GM03348 (cell line): Measurements from ENCODE around the gene TBC1D4.
A peak's percentile ranks its signal among the peaks of the same experiment; 100 is the strongest.

Source experiments
- DNase-seq: peaks from one replicate; pipeline ENCODE4 v3.0.0; 2012; ENCODE audit warnings: low spot score

TBC1D4 gene

GRCh38 chr13:75485286-75486062, 3.5 kb upstream of the TBC1D4 start:
- DNase-seq = no peak

- no peak for DNase-seq
Measured at GRCh38 chr13:75482820-75483079, 781 bp upstream of the TBC1D4 start.

DNA sequence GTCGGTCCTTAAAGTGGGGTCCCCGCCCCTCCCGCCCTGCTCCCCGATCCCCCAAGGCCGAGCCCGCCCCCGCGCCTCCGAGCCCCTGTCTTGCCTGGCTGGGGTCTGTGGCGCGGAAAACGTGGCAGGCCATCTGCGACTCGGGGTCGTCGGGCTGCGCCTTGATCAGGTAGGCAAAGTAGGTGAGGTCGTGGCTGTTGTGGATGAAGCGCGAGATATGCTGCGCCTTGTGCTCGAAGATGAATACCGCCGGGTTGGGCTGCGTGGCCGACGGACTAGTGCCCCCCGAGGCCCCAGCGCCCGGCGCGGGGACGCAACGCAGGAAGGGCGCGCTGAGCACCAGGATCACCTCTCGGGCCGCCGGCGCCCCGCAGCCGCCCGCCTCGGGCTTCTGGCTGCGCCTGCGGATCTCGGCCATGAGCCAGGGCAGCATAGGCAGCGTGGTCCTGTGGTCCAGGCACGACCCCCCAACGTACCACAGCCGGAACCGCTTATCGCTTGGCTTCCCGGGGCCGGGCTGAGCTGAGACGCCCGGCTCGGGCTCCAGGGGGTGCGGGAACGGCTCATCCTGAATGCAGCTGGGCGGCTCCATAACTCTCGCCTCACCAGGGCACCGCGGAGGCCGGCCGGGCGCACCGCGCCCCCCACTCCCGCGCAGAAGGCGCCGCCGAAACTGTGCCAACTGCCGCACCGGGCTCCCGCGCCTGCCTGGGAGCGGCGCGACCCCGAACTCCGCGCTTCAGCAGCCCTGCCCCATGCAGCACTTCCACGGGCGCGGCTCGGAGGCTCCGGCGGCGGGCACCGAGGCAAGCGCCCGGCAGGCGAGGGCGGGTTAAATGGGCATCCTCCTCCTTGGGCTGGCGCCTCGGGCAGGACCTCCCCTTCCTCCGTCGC, 546 bp downstream of the TBC1D4 start:
- peak; percentile 62 for DNase-seq

DNA sequence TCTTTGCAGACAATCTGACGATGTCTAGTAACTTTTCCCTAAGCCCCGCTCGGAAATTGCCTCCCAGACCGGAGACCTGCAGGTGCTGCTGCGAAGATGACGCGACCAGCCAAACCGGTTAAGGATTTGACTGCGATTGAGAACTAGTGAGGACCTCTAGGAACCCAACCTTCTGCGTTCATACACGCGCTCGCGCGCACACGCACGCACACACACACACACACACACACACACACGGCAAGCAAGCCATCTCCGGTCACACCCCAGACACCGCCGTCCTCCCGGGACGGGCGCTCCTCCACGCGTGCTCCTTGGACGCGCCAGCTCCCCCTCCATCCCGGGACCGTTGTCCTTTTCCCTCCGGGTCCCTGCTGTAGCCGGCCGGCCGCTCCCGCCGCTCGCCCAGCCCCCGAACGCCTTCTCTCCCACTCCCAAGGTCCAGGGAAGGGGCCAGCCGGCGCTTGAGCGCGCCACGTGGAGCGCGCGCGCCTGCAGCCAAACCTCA, 1.2 kb downstream of the TBC1D4 start:
- peak; percentile 37 for DNase-seq

DNA sequence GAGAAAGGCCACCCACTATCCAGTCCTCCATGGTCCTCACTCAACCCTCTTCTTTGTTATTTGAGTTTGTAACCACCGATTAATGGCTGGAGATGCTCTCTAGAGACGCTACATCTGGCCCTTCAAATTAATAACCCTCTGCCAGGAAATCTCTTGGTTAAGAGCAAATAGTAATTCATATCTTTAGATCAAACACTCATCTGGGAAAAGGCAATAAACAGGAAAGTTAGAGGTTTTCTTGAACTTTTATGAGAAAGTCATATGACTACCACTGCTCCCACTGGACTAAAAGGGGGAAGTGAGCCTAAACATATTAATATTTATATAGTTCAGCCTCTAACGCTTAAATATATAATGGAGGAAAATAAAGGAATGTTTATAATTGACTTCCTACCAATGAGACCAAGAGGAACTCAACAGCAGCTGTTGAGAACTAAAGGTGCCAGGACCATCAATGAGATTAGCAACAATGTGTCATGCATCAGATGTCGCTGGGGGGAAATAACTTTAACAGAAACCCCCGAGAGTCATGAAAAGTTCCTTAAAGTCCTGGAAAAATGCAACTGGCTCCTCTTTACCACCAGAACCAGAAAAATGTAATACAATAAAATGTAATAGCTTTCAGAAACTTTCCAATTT, 2.7 kb downstream of the TBC1D4 start:
- no peak for DNase-seq

DNA sequence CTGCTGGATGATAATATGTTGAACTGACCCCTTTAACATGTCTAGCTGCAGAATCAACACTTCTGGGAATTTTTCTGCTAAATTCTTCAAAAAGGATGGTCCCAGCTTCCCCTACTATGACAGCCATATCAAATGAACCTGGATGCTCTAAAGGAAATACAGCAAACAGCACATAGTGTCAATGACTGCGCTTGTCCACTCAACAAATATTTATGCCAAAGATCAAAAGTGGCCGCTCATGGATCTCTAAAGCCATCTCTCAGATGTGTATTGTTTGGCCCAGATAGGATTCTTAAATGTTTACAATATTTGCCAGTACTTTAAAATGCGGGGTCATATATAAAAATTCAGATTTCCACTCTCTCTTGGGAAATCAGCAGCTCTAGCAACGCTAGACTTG, 3.3 kb downstream of the TBC1D4 start:
- no peak for DNase-seq

DNA sequence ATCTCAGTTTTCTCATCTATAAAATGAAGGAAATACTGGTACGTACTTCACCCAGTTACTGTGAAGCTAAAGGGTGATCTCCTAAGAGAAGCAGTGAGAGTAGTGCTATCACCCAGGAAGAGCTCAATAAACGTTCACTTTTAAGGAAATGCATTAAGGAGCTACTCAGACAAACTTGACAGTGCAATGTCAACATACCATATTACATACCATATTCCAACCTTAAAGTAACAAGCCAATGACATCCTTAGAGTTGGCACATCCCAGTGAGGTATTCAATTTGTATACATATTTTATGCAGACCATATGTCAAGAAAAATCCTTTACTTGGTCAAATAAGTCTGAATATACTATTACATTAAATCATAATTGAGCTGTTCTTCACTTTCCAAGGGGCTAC, 7.0 kb downstream of the TBC1D4 start:
- no peak for DNase-seq

DNA sequence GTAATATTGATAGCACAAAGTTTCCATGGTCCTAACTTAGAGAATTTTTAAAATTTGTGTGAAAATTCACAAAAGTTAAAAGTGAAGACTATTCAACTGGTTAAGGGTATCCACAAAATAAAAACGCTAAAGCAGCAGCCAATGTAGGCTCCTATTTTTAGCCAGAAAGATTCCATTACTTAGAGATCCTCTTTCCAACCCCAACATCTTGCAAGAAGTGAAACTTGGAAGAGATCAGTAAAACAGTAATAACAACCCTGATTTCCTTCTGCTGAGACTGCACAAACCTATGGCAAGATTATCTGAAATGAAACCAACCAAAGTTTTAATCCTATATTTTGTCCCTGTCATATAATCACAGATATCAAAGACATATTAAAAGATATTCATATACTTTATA, 8.5 kb downstream of the TBC1D4 start:
- DNase-seq = no peak

- no peak for DNase-seq
Measured at GRCh38 chr13:75470676-75471075, 11.3 kb downstream of the TBC1D4 start.

- no peak for DNase-seq
Measured at GRCh38 chr13:75469047-75469446, 12.9 kb downstream of the TBC1D4 start.

GRCh38 chr13:75468602-75469001, 13.4 kb downstream of the TBC1D4 start:
- DNase-seq = no peak

DNA sequence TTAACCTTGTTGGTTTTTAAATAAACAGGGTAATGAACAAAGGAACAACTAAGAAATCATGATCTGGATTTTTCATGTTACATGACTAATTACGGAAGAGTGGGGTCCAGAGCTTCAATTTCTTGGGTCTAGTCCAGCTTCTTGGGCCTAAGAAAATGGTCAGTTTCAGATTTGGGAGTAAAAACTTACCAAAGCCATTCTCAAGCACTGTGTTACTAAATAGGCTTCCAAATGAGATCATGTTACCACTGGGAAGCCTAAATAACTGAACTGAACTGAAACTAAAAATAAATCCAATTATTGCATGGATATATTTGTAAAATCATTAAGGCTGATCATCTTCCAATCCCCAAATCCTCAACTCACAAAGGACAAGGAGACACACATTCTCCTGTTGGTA, 13.9 kb downstream of the TBC1D4 start:
- peak; percentile 25 for DNase-seq

DNA sequence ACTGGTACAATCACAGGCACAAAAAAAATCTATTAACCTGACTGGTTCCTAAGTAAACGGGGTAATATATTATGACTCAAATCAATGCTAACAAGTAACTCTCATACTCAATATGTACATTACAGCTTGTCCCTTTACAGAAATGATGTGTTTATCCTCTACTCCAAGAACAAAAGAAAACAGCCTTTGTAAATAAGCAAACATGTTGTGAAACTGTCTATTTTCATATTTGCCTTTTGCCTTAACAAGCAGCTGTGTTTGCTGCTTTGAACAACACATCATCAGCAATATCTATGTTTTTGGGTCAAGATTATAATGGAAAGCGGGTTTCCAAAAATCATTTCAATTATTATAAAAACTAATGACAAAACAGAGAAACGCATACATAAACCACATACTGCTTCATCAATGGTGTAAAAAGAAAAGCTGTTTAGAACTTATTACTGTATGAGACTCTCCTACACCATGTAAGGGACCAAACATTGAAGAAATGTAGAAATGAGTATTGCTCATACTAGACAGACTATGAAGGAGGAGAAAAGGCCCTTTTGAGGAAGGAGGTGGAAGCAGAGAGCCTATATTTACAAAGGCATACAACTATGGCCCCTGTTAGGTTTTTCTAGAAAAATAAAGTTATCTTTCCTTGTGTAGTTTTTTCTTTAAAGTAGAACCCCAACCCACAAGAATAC, 14.8 kb downstream of the TBC1D4 start:
- no peak for DNase-seq

- no peak for DNase-seq
Measured at GRCh38 chr13:75465236-75465635, 16.7 kb downstream of the TBC1D4 start.

DNA sequence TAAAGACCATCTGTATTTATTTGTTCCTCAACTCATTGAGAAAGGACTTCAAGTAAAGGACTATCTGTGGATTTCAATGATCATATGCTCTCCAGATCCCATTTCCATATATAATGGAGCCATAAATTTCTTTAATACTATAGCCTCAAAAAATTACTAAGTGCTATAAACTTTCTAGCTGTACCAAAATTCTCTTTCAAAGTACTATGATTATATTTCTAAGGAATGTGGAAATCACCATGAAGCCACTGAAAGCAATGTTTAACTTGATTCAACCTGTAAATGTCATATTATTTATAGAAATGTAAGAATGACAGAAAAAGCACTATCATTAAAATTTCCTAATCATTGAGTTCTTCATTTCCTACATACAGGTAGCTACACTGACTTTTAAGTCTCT, 20.7 kb downstream of the TBC1D4 start:
- DNase-seq = no peak

DNA sequence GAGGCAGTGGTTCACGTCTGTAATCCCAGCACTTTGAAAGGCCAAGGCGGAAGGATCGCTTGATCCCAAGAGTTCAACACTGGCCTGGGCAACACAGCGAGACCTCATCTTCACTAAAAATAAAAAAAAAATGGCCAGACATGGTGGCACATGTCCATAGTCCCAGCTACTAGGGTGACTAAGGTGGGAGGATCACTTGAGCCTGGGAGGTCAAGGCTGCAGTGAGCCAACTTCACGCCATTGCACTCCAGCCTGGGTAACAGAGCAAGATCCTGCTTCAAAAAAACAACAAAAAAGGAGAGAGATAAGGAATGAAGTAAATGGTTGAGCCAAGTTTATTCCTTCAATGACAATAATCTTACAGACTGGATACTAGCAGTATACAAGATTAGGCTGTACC, 21.3 kb downstream of the TBC1D4 start:
- no peak for DNase-seq

DNA sequence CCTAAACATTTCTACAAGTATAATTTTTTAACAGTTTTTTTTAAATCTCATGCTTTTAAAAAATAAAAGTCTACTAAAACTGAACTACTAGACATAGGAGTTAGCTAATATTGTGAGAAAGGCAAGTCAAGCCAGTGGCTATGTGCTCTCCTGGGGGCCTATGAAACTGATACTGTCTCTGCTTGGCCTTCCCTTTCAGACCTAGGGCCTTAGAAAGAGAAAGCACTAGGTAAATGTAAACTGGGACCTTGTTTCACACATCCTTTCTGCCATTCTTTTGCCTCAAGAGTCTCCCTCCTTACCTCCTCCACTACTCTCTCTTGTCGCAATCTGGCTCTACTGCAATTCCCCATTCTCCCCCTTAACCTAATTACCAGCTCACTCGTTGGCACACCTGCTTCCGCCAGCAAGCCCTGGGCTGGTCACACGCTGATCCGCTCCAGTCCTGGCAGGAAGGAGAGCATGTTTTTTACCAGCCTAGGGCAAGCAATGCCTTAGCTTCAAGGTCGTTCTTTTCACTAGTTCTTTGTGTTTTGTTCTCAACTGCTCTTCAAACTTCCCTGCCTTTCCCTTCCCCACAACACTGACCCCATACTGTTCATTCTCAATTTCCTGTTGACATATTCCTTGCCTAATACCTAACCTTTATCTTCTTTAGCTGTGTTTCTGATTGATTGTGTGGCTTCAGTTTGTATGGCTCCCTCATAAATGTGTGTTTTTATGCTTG, 23.1 kb downstream of the TBC1D4 start:
- DNase-seq = no peak

- DNase-seq = no peak
Measured at GRCh38 chr13:75455962-75456361, 26.0 kb downstream of the TBC1D4 start.

GRCh38 chr13:75454497-75454896, 27.5 kb downstream of the TBC1D4 start:
- DNase-seq = no peak

DNA sequence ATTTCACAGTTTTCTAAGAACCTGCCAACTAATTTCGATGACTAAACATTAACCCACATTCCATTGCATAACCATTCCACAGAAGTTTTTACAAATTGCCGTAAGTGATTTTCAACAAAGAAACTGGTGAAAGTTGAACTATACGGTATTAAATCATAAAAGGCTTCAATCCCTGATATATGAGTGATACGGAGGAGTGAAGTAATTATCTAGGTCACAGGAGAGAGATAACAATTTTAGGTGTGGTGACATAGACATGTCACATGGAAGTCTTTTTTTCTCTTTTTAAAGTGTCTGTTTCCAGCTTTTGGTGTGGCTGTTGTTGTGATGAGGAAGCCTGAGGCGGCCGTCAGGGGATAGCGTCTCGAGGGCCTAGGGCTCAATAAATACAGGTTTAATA, 29.4 kb downstream of the TBC1D4 start:
- peak; percentile 27 for DNase-seq

DNA sequence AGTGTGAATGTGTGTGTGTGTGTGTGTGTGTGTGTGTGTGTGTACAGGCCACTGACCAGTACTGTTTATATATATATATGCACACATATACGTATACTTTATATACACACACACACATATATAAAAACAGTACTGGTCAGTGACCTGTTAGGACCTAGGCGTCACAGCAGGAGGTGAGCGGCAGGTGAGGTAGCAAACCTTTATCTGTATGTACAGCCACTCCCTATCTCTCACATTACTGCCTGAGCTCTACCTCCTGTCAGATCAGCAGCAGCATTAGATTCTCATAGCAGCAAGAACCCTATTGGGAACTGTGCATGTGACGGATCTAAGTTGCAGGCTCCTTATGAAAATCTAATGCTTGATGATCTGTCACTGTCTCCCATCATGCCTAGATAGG, 34.5 kb downstream of the TBC1D4 start:
- DNase-seq = no peak

DNA sequence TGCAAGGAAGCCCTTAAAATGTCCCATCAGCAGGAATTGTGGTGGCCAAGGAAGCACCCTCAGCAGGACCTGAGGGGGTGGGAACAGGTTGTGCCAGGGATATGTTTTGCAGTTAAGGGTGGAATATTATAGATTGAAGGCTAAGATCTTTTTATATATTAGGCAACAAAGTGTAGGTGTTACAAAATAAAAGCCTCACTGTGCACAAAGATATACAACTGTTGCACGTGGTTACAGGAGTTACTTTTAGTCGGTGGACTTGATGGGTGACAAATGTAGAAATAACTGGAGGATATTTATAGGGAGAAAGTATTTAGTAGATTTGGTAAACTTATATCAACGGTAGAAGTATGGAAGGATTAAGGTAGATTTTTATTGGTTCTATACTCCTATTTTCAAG, 35.1 kb downstream of the TBC1D4 start:
- no peak for DNase-seq
